H1 (cell line): ENCODE measurements around the gene DENND2D. TPM values are rescaled to one million over a fixed set of nuclear protein-coding genes. Genes with fewer than 3 reads are reported as not detected.

ENCODE experiments used
- BACH1 ChIP-seq: IDR thresholded peaks from 2 replicates; pipeline ENCODE4 v1.6.1; 2012; ENCODE audit warnings: low read length, improper control_type of control experiment
- CBX5 ChIP-seq: fragments of 300-800, 300-1000 bp; sonication (generic); IDR thresholded peaks from 2 replicates; pipeline ENCODE4 v1.7.1; 2016; ENCODE audit warnings: antibody characterized with exemption, low read length, low read depth
- CTBP2 ChIP-seq: IDR thresholded peaks from 2 replicates; pipeline ENCODE4 v1.7.0; 2011; ENCODE audit warnings: borderline replicate concordance, mild to moderate bottlenecking, moderate library complexity, mixed read lengths, low read length; ENCODE audit not compliant: insufficient read depth, insufficient read length
- EZH2 ChIP-seq: fragments of 200-600 bp; sonication (generic); IDR thresholded peaks from 2 replicates; pipeline ENCODE4 v1.7.1; 2012; ENCODE audit warnings: low read depth, mild to moderate bottlenecking, moderate library complexity, low read length, inconsistent platforms; ENCODE audit not compliant: severe bottlenecking
- KDM4A ChIP-seq: IDR thresholded peaks from one replicate; pipeline ENCODE4 v1.7.1; 2012; ENCODE audit warnings: low read depth, mild to moderate bottlenecking, moderate library complexity, low read length, inconsistent platforms; ENCODE audit not compliant: severe bottlenecking
- KDM5A ChIP-seq: fragments of 200-600 bp; IDR thresholded peaks from 2 replicates; pipeline ENCODE4 v1.7.1; 2012; ENCODE audit warnings: mild to moderate bottlenecking, low read length, inconsistent platforms, mixed read lengths
- SP4 ChIP-seq: IDR thresholded peaks from 2 replicates; pipeline ENCODE4 v1.6.1; 2012; ENCODE audit warnings: low read length, inconsistent platforms
- SUZ12 ChIP-seq: fragments of 200-600 bp; sonication (generic); IDR thresholded peaks from 2 replicates; pipeline ENCODE4 v1.6.1; 2012; ENCODE audit warnings: mild to moderate bottlenecking, inconsistent platforms, low read length, moderate library complexity, mixed read lengths
- YY1 ChIP-seq: IDR thresholded peaks from 2 replicates; pipeline ENCODE4 v1.6.1; 2011; ENCODE audit warnings: low read depth, mild to moderate bottlenecking, low read length
- polyA plus RNA-seq, 7 experiments: library from polyadenylated mRNA; depleted of rRNA in 3 of 7; stranded (reverse) in 5 of 7; unstranded in 2 of 7; fragments of >200 nt in 5 of 7; fragments of 200-250 nt in 2 of 7; gene quantifications; 1 replicate in 5 of 7; 2 replicates in 1 of 7; 4 replicates in 1 of 7; pipeline versions ENCODE4 v1.2.1 to v1.2.3, GENCODE V29; 2011 to 2013; ENCODE audit warnings: missing spikeins in 2 of 7, mixed read lengths in 2 of 7
- total RNA-seq: library from RNA; stranded (reverse); fragmentation: NEBNext Ultra II Directional; extraction: Animal tissue kit (Norgen Biotek cat#: 25700); gene quantifications from 2 replicates; pipeline ENCODE4 v1.2.1, GENCODE V29; 2021
- TF ChIP-seq, protein P1 (sequence below): fragments of 300-600 bp; sonication (generic); IDR thresholded peaks from 2 replicates; pipeline ENCODE4 v1.7.1; 2012; ENCODE audit warnings: low read length, moderate library complexity, mild to moderate bottlenecking, inconsistent platforms; ENCODE audit not compliant: insufficient replicate concordance
- TF ChIP-seq, protein P2 (sequence below): IDR thresholded peaks from 2 replicates; pipeline ENCODE4 v1.6.1; 2011; ENCODE audit warnings: low read length, improper control_type of control experiment

Gene DENND2D
- total and polyA plus RNA-seq, 2 of the 8 experiments (the other 6 are each of a cell fraction or from before 2014, with no cell fraction given) = 0.58 to 1.6 TPM

- TF ChIP-seq, protein P1, sequence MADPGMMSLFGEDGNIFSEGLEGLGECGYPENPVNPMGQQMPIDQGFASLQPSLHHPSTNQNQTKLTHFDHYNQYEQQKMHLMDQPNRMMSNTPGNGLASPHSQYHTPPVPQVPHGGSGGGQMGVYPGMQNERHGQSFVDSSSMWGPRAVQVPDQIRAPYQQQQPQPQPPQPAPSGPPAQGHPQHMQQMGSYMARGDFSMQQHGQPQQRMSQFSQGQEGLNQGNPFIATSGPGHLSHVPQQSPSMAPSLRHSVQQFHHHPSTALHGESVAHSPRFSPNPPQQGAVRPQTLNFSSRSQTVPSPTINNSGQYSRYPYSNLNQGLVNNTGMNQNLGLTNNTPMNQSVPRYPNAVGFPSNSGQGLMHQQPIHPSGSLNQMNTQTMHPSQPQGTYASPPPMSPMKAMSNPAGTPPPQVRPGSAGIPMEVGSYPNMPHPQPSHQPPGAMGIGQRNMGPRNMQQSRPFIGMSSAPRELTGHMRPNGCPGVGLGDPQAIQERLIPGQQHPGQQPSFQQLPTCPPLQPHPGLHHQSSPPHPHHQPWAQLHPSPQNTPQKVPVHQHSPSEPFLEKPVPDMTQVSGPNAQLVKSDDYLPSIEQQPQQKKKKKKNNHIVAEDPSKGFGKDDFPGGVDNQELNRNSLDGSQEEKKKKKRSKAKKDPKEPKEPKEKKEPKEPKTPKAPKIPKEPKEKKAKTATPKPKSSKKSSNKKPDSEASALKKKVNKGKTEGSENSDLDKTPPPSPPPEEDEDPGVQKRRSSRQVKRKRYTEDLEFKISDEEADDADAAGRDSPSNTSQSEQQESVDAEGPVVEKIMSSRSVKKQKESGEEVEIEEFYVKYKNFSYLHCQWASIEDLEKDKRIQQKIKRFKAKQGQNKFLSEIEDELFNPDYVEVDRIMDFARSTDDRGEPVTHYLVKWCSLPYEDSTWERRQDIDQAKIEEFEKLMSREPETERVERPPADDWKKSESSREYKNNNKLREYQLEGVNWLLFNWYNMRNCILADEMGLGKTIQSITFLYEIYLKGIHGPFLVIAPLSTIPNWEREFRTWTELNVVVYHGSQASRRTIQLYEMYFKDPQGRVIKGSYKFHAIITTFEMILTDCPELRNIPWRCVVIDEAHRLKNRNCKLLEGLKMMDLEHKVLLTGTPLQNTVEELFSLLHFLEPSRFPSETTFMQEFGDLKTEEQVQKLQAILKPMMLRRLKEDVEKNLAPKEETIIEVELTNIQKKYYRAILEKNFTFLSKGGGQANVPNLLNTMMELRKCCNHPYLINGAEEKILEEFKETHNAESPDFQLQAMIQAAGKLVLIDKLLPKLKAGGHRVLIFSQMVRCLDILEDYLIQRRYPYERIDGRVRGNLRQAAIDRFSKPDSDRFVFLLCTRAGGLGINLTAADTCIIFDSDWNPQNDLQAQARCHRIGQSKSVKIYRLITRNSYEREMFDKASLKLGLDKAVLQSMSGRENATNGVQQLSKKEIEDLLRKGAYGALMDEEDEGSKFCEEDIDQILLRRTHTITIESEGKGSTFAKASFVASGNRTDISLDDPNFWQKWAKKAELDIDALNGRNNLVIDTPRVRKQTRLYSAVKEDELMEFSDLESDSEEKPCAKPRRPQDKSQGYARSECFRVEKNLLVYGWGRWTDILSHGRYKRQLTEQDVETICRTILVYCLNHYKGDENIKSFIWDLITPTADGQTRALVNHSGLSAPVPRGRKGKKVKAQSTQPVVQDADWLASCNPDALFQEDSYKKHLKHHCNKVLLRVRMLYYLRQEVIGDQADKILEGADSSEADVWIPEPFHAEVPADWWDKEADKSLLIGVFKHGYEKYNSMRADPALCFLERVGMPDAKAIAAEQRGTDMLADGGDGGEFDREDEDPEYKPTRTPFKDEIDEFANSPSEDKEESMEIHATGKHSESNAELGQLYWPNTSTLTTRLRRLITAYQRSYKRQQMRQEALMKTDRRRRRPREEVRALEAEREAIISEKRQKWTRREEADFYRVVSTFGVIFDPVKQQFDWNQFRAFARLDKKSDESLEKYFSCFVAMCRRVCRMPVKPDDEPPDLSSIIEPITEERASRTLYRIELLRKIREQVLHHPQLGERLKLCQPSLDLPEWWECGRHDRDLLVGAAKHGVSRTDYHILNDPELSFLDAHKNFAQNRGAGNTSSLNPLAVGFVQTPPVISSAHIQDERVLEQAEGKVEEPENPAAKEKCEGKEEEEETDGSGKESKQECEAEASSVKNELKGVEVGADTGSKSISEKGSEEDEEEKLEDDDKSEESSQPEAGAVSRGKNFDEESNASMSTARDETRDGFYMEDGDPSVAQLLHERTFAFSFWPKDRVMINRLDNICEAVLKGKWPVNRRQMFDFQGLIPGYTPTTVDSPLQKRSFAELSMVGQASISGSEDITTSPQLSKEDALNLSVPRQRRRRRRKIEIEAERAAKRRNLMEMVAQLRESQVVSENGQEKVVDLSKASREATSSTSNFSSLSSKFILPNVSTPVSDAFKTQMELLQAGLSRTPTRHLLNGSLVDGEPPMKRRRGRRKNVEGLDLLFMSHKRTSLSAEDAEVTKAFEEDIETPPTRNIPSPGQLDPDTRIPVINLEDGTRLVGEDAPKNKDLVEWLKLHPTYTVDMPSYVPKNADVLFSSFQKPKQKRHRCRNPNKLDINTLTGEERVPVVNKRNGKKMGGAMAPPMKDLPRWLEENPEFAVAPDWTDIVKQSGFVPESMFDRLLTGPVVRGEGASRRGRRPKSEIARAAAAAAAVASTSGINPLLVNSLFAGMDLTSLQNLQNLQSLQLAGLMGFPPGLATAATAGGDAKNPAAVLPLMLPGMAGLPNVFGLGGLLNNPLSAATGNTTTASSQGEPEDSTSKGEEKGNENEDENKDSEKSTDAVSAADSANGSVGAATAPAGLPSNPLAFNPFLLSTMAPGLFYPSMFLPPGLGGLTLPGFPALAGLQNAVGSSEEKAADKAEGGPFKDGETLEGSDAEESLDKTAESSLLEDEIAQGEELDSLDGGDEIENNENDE = no peak
- TF ChIP-seq CBX5 (no peak), CTBP2 (no peak), SUZ12 (no peak), EZH2 (no peak), SP4 (no peak), KDM4A (no peak), BACH1 (no peak), YY1 (no peak), KDM5A (no peak)
- TF ChIP-seq, protein P2, sequence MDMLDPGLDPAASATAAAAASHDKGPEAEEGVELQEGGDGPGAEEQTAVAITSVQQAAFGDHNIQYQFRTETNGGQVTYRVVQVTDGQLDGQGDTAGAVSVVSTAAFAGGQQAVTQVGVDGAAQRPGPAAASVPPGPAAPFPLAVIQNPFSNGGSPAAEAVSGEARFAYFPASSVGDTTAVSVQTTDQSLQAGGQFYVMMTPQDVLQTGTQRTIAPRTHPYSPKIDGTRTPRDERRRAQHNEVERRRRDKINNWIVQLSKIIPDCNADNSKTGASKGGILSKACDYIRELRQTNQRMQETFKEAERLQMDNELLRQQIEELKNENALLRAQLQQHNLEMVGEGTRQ = no peak
Measured at GRCh38 chr1:111202366-111202706, 1.9 kb upstream of the DENND2D start (continued).
